Measurements from ENCODE around the gene PRTFDC1. TPM values are rescaled to one million over a fixed set of nuclear protein-coding genes. Genes with fewer than 3 reads are reported as not detected.
"Not testable (repeated sequence)": the region's sequence is repeated elsewhere in the genome, so short reads cannot be mapped to it uniquely, and the experiment has no call there.

Gene PRTFDC1
- total and polyA plus RNA-seq, 10 donors = 0.85 to 3.8 (median 2.6) TPM

GRCh38 chr10:24973163-24973562, 20.8 kb upstream of the PRTFDC1 start:
- intact Hi-C loops (cut with DNase I; ENCODE audit: low total_unique reads) = no loop called here

DNA sequence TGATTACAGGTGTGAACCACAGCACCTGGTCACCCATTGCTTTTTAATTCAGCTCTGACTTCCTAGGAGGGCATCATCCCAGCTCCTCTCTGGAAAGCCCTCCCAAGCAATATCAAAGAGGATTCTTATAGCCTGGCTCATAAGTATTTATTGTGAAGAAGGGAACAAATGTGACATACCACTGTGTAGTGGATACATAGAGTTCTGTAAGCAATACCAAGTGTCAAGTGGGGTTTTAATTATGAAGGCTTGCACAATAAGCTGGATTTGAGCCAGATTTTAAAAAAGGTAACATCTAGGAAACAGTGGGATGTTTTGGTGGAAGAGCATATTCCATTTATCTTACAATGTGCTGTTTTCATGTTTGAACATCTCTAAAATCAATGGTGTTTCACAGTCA, 19.0 kb upstream of the PRTFDC1 start:
- no peaks in the 10 kb centered on the region for H3K36me3 ChIP-seq
- TF ChIP-seq POLR2AphosphoS5 (IDR thresholded peaks at IDR 0.05) (no peak), POLR2A (IDR thresholded peaks at IDR 0.05) (no peak)
- TF ChIP-seq, protein P1, sequence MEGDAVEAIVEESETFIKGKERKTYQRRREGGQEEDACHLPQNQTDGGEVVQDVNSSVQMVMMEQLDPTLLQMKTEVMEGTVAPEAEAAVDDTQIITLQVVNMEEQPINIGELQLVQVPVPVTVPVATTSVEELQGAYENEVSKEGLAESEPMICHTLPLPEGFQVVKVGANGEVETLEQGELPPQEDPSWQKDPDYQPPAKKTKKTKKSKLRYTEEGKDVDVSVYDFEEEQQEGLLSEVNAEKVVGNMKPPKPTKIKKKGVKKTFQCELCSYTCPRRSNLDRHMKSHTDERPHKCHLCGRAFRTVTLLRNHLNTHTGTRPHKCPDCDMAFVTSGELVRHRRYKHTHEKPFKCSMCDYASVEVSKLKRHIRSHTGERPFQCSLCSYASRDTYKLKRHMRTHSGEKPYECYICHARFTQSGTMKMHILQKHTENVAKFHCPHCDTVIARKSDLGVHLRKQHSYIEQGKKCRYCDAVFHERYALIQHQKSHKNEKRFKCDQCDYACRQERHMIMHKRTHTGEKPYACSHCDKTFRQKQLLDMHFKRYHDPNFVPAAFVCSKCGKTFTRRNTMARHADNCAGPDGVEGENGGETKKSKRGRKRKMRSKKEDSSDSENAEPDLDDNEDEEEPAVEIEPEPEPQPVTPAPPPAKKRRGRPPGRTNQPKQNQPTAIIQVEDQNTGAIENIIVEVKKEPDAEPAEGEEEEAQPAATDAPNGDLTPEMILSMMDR (IDR thresholded peaks at IDR 0.05 in 8 of 11, conservative IDR thresholded peaks at IDR 0.05 in 3 of 11) = no peak
- no peaks in the 10 kb centered on the region for H3K4me1 ChIP-seq
- no peak overlapping the region for H3K27ac ChIP-seq
- no peak overlapping the region for H3K4me3 ChIP-seq
- intact Hi-C loops (cut with DNase I; ENCODE audit: low total_unique reads) = no loop called here
- H3K9me3 ChIP-seq = no peaks in the 10 kb centered on the region
- DNase-seq = no peak
- H3K27me3 ChIP-seq (replicated peaks in 1 of 7) = no peaks in the 10 kb centered on the region

More at GRCh38 chr10:24973163-24973562, 20.8 kb upstream of the PRTFDC1 start:
- no peaks in the 10 kb centered on the region for H3K4me1 ChIP-seq
- no peaks in the 10 kb centered on the region for H3K9me3 ChIP-seq
- 85 to 91% (median 87%) methylated on average over 5 of the region's 5 CpGs for WGBS, 5 donors
- DNase-seq = no peak
- H3K27me3 ChIP-seq (replicated peaks in 1 of 7) = no peaks in the 10 kb centered on the region
- H3K27ac ChIP-seq = no peak overlapping the region
- TF ChIP-seq POLR2AphosphoS5 (IDR thresholded peaks at IDR 0.05) = no peak
- TF ChIP-seq POLR2A (IDR thresholded peaks at IDR 0.05) = no peak
- H3K4me3 ChIP-seq = no peak overlapping the region
- H3K36me3 ChIP-seq = no peaks in the 10 kb centered on the region

GRCh38 chr10:24969841-24970281, 17.5 kb upstream of the PRTFDC1 start:
- no peaks in the 10 kb centered on the region for H3K27me3 ChIP-seq (replicated peaks in 1 of 7)
- H3K9me3 ChIP-seq = no peaks in the 10 kb centered on the region
- DNase-seq = no peak
- no peak overlapping the region for H3K4me3 ChIP-seq
- intact Hi-C loops (cut with DNase I; ENCODE audit: low total_unique reads) = no loop called here
- no peak overlapping the region for H3K27ac ChIP-seq
- H3K36me3 ChIP-seq = no peaks in the 10 kb centered on the region
- no peaks in the 10 kb centered on the region for H3K4me1 ChIP-seq
- WGBS, 5 donors = 67 to 87% (median 73%) methylated on average over 2 of the region's 2 CpGs
- TF ChIP-seq POLR2A (IDR thresholded peaks at IDR 0.05) = no peak

DNA sequence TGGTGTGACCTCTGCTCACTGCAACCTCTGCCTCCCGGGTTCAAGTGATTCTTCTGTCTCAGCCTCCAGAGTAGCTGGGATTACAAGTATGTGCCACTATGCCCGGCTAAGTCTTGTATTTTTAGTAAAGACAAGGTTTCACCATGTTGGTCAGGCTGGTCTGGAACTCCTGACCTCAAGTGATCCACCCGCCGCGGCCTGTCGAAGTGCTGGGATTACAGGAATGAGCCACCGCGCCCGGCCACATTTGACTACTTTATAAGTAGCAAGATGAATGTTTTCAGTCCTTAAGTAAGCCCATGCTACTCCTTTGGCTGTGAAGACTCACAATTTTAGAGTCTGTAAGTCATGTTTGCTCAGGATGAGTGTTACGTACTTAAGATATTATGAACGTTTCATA, 16.5 kb upstream of the PRTFDC1 start:
- H3K4me3 ChIP-seq; DNase-seq; H3K4me1 ChIP-seq; H3K27me3 ChIP-seq (replicated peaks in 1 of 7); H3K27ac ChIP-seq; H3K9me3 ChIP-seq; H3K36me3 ChIP-seq; intact Hi-C loops (cut with DNase I; ENCODE audit: low total_unique reads): not testable (repeated sequence)
- 91 to 94% (median 94%) methylated on average over 11 of the region's 11 CpGs for WGBS, 5 donors

GRCh38 chr10:24968349-24968748, 15.9 kb upstream of the PRTFDC1 start:
- no peaks in the 10 kb centered on the region for H3K4me1 ChIP-seq
- H3K9me3 ChIP-seq = no peaks in the 10 kb centered on the region
- H3K27ac ChIP-seq = no peak overlapping the region
- H3K36me3 ChIP-seq = no peaks in the 10 kb centered on the region
- 91 to 97% (median 95%) methylated on average over 7 of the region's 7 CpGs for WGBS, 5 donors
- no peaks in the 10 kb centered on the region for H3K27me3 ChIP-seq (replicated peaks in 1 of 7)
- TF ChIP-seq POLR2A (IDR thresholded peaks at IDR 0.05) (no peak), POLR2AphosphoS5 (IDR thresholded peaks at IDR 0.05) (no peak)
- TF ChIP-seq, protein P1 (IDR thresholded peaks at IDR 0.05 in 8 of 11, conservative IDR thresholded peaks at IDR 0.05 in 3 of 11) = no peak
- DNase-seq = no peak
- intact Hi-C loops (cut with DNase I; ENCODE audit: low total_unique reads) = no loop called here
- H3K4me3 ChIP-seq = no peak overlapping the region

GRCh38 chr10:24966962-24967481, 14.6 kb upstream of the PRTFDC1 start:
- WGBS, 5 donors = 88 to 95% (median 91%) methylated on average over 5 of the region's 5 CpGs
- Histone ChIP-seq H3K36me3 (no peaks in the 10 kb centered on the region), H3K27ac (no peak overlapping the region), H3K4me1 (no peaks in the 10 kb centered on the region), H3K27me3 (replicated peaks in 1 of 7) (no peaks in the 10 kb centered on the region), H3K4me3 (no peak overlapping the region), H3K9me3 (no peaks in the 10 kb centered on the region)
- intact Hi-C loops (cut with DNase I; ENCODE audit: low total_unique reads) = no loop called here
- no peak for DNase-seq
- no peak for TF ChIP-seq POLR2AphosphoS5 (IDR thresholded peaks at IDR 0.05)
- TF ChIP-seq, protein P1 (IDR thresholded peaks at IDR 0.05 in 8 of 11, conservative IDR thresholded peaks at IDR 0.05 in 3 of 11) = no peak
- TF ChIP-seq POLR2A (IDR thresholded peaks at IDR 0.05) = no peak
